ENCODE results near the gene EPHA6. TPM values are rescaled to one million over a fixed set of nuclear protein-coding genes. Genes with fewer than 3 reads are reported as not detected.

Gene EPHA6
- total and polyA plus RNA-seq, 9 of the 15 experiments (the other 6 are each of a cell fraction or from before 2014, with no cell fraction given) = not detected

DNA sequence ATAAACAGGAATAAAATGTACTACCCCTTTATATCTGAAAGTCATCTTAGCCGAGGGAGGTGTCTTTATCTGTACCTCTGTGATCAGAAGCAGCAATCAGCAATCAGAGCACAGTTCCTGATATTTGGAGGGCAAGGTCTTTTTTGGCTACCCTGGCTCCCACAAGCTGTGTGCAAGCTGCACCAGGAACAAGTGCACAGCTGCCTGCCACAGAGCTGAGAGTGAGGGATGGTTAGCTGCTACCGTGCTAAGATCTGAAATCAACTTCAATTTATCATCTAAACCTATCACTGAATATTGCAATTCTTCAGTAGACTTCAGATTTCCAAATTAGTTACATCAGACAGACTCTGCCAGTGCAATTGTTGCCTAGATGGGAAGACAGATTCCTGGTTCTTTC is 545.6 kb downstream of the EPHA6 start (continued):
- TF ChIP-seq, protein P1, sequence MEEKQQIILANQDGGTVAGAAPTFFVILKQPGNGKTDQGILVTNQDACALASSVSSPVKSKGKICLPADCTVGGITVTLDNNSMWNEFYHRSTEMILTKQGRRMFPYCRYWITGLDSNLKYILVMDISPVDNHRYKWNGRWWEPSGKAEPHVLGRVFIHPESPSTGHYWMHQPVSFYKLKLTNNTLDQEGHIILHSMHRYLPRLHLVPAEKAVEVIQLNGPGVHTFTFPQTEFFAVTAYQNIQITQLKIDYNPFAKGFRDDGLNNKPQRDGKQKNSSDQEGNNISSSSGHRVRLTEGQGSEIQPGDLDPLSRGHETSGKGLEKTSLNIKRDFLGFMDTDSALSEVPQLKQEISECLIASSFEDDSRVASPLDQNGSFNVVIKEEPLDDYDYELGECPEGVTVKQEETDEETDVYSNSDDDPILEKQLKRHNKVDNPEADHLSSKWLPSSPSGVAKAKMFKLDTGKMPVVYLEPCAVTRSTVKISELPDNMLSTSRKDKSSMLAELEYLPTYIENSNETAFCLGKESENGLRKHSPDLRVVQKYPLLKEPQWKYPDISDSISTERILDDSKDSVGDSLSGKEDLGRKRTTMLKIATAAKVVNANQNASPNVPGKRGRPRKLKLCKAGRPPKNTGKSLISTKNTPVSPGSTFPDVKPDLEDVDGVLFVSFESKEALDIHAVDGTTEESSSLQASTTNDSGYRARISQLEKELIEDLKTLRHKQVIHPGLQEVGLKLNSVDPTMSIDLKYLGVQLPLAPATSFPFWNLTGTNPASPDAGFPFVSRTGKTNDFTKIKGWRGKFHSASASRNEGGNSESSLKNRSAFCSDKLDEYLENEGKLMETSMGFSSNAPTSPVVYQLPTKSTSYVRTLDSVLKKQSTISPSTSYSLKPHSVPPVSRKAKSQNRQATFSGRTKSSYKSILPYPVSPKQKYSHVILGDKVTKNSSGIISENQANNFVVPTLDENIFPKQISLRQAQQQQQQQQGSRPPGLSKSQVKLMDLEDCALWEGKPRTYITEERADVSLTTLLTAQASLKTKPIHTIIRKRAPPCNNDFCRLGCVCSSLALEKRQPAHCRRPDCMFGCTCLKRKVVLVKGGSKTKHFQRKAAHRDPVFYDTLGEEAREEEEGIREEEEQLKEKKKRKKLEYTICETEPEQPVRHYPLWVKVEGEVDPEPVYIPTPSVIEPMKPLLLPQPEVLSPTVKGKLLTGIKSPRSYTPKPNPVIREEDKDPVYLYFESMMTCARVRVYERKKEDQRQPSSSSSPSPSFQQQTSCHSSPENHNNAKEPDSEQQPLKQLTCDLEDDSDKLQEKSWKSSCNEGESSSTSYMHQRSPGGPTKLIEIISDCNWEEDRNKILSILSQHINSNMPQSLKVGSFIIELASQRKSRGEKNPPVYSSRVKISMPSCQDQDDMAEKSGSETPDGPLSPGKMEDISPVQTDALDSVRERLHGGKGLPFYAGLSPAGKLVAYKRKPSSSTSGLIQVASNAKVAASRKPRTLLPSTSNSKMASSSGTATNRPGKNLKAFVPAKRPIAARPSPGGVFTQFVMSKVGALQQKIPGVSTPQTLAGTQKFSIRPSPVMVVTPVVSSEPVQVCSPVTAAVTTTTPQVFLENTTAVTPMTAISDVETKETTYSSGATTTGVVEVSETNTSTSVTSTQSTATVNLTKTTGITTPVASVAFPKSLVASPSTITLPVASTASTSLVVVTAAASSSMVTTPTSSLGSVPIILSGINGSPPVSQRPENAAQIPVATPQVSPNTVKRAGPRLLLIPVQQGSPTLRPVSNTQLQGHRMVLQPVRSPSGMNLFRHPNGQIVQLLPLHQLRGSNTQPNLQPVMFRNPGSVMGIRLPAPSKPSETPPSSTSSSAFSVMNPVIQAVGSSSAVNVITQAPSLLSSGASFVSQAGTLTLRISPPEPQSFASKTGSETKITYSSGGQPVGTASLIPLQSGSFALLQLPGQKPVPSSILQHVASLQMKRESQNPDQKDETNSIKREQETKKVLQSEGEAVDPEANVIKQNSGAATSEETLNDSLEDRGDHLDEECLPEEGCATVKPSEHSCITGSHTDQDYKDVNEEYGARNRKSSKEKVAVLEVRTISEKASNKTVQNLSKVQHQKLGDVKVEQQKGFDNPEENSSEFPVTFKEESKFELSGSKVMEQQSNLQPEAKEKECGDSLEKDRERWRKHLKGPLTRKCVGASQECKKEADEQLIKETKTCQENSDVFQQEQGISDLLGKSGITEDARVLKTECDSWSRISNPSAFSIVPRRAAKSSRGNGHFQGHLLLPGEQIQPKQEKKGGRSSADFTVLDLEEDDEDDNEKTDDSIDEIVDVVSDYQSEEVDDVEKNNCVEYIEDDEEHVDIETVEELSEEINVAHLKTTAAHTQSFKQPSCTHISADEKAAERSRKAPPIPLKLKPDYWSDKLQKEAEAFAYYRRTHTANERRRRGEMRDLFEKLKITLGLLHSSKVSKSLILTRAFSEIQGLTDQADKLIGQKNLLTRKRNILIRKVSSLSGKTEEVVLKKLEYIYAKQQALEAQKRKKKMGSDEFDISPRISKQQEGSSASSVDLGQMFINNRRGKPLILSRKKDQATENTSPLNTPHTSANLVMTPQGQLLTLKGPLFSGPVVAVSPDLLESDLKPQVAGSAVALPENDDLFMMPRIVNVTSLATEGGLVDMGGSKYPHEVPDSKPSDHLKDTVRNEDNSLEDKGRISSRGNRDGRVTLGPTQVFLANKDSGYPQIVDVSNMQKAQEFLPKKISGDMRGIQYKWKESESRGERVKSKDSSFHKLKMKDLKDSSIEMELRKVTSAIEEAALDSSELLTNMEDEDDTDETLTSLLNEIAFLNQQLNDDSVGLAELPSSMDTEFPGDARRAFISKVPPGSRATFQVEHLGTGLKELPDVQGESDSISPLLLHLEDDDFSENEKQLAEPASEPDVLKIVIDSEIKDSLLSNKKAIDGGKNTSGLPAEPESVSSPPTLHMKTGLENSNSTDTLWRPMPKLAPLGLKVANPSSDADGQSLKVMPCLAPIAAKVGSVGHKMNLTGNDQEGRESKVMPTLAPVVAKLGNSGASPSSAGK (IDR thresholded peaks at IDR 0.05) = no peak
- TF ChIP-seq, protein P2, sequence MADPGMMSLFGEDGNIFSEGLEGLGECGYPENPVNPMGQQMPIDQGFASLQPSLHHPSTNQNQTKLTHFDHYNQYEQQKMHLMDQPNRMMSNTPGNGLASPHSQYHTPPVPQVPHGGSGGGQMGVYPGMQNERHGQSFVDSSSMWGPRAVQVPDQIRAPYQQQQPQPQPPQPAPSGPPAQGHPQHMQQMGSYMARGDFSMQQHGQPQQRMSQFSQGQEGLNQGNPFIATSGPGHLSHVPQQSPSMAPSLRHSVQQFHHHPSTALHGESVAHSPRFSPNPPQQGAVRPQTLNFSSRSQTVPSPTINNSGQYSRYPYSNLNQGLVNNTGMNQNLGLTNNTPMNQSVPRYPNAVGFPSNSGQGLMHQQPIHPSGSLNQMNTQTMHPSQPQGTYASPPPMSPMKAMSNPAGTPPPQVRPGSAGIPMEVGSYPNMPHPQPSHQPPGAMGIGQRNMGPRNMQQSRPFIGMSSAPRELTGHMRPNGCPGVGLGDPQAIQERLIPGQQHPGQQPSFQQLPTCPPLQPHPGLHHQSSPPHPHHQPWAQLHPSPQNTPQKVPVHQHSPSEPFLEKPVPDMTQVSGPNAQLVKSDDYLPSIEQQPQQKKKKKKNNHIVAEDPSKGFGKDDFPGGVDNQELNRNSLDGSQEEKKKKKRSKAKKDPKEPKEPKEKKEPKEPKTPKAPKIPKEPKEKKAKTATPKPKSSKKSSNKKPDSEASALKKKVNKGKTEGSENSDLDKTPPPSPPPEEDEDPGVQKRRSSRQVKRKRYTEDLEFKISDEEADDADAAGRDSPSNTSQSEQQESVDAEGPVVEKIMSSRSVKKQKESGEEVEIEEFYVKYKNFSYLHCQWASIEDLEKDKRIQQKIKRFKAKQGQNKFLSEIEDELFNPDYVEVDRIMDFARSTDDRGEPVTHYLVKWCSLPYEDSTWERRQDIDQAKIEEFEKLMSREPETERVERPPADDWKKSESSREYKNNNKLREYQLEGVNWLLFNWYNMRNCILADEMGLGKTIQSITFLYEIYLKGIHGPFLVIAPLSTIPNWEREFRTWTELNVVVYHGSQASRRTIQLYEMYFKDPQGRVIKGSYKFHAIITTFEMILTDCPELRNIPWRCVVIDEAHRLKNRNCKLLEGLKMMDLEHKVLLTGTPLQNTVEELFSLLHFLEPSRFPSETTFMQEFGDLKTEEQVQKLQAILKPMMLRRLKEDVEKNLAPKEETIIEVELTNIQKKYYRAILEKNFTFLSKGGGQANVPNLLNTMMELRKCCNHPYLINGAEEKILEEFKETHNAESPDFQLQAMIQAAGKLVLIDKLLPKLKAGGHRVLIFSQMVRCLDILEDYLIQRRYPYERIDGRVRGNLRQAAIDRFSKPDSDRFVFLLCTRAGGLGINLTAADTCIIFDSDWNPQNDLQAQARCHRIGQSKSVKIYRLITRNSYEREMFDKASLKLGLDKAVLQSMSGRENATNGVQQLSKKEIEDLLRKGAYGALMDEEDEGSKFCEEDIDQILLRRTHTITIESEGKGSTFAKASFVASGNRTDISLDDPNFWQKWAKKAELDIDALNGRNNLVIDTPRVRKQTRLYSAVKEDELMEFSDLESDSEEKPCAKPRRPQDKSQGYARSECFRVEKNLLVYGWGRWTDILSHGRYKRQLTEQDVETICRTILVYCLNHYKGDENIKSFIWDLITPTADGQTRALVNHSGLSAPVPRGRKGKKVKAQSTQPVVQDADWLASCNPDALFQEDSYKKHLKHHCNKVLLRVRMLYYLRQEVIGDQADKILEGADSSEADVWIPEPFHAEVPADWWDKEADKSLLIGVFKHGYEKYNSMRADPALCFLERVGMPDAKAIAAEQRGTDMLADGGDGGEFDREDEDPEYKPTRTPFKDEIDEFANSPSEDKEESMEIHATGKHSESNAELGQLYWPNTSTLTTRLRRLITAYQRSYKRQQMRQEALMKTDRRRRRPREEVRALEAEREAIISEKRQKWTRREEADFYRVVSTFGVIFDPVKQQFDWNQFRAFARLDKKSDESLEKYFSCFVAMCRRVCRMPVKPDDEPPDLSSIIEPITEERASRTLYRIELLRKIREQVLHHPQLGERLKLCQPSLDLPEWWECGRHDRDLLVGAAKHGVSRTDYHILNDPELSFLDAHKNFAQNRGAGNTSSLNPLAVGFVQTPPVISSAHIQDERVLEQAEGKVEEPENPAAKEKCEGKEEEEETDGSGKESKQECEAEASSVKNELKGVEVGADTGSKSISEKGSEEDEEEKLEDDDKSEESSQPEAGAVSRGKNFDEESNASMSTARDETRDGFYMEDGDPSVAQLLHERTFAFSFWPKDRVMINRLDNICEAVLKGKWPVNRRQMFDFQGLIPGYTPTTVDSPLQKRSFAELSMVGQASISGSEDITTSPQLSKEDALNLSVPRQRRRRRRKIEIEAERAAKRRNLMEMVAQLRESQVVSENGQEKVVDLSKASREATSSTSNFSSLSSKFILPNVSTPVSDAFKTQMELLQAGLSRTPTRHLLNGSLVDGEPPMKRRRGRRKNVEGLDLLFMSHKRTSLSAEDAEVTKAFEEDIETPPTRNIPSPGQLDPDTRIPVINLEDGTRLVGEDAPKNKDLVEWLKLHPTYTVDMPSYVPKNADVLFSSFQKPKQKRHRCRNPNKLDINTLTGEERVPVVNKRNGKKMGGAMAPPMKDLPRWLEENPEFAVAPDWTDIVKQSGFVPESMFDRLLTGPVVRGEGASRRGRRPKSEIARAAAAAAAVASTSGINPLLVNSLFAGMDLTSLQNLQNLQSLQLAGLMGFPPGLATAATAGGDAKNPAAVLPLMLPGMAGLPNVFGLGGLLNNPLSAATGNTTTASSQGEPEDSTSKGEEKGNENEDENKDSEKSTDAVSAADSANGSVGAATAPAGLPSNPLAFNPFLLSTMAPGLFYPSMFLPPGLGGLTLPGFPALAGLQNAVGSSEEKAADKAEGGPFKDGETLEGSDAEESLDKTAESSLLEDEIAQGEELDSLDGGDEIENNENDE (IDR thresholded peaks at IDR 0.05; ENCODE audit: low read depth, low read length) = no peak
- TF ChIP-seq EP300 (IDR thresholded peaks at IDR 0.05; ENCODE audit: low read length) (no peak), ZNF507 (tag; conservative IDR thresholded peaks at IDR 0.05) (no peak)

Data from K562 (cell line).